Ureter (tissue), 1 donor: ENCODE results near the gene SMYD2. TPM values are rescaled to one million over a fixed set of nuclear protein-coding genes. Genes with fewer than 3 reads are reported as not detected.

ENCODE experiments used
- DNase-seq: peaks from one replicate; pipeline ENCODE4 v3.0.0-alpha.2; 2020; ENCODE audit warnings: low spot score
- total RNA-seq: library from RNA; stranded (reverse); gene quantifications from one replicate; pipeline ENCODE4 v1.2.4, GENCODE V29; 2023
- donor health status: DM: yes; HTN: yes; CAD: no.

SMYD2 gene, protein sequence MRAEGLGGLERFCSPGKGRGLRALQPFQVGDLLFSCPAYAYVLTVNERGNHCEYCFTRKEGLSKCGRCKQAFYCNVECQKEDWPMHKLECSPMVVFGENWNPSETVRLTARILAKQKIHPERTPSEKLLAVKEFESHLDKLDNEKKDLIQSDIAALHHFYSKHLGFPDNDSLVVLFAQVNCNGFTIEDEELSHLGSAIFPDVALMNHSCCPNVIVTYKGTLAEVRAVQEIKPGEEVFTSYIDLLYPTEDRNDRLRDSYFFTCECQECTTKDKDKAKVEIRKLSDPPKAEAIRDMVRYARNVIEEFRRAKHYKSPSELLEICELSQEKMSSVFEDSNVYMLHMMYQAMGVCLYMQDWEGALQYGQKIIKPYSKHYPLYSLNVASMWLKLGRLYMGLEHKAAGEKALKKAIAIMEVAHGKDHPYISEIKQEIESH
- 48.8 TPM for total RNA-seq

DNA sequence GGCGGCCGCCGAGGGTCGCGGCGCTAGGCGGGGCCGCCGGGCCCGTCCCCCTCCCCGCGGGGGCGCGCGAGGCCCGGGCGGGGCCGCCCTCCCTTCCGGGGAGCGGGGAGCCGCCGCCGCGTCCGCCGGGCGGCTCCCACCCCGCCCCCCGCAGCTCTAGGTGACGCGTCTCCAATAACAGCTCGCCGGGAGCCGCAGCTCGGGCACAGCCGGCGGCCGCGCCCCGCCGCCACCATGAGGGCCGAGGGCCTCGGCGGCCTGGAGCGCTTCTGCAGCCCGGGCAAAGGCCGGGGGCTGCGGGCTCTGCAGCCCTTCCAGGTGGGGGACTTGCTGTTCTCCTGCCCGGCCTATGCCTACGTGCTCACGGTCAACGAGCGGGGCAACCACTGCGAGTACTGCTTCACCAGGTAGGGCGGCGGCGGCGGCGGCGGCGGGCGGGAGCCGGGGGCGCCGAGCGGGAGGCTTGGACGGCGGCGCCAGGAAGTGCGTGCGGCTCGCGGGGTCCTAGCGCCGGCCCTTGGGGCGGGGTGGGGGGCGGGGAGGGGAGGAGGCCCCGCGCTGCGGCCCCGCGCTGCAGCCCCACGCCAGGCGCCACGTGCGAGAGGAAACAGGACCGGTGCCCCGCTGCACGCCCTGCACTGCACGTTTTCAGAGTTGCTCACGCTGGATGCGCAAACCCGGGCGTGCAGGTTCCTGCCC, at the start of gene SMYD2:
Gene SMYD2, plus strand, starts transcription at position 139 of the 699 bp plus-strand sequence. Its CDS starts 96 bp downstream, at position 235.
- peak; percentile 78 for DNase-seq

DNA sequence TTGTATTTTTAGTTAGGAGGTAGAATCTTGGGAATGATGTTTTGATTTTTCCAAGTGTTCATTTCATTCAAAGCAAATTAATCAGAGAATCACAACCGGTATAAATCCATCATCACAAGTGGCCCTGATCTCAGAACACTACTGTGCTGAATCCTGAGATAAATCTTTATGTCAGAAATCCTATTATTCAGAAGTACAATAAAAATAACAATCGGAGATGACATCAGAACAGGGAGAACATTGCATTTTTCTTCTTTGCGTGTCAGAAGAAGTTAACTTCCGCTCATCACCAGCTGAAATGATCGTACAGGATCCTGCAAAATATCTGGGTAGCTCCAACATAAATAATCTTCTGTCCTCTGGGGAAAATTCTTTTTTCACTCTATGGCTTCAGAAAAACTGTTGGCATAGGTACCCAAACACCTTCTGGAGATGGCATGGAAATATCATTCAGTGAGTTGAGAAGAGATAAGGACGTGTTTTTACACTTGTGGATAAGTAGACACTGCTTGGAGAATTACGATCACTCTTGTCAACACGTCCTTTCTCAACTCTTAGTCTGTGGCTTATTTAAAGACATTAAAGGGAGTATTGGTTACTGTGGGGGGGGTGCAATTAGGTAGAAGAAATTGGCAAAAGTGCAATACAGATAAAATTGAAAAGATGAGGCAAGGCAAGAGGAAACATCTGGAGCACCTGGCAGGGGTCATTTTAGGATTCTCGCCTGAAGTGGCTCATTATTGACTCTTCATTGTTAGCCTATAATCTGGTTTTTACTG, 46.9 kb upstream of the SMYD2 start:
- no peak for DNase-seq

DNA sequence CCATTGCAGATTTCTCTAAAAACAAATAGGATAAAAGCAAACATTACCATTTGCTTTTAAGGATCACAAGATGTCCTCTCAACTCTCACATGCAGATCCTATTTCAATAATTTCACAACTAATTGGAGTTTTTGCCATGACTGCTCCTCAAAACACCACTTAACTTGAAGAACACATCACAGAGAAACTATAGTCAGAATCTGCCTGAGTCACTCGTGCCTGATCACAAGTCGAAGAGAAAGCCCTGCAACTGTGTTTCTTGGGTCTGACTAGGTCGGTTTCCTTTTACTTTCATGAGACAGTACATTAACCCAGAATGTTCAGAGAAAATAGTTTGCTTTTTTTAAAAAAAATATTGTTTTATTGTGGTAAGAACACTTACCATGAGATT, 46.3 kb upstream of the SMYD2 start:
- DNase-seq: no peak

DNA sequence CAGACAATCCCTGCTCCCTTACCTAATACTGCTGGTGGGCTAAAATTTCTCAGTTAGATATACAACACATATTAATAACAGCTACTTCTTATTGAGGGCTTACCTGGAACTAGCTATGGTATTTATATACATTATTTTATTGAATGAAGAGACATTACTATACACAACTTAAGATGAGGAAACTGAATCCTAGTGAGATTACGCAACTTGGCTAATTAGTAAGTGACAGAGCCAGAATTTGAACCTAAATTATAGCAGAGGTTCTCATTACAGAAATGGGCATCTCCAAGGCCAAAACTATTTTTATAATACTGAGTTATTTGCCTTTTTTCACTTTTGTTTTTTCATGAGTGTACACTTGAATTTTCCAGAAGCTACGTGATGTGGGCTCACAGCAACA, 44.5 kb upstream of the SMYD2 start:
- no peak for DNase-seq

DNA sequence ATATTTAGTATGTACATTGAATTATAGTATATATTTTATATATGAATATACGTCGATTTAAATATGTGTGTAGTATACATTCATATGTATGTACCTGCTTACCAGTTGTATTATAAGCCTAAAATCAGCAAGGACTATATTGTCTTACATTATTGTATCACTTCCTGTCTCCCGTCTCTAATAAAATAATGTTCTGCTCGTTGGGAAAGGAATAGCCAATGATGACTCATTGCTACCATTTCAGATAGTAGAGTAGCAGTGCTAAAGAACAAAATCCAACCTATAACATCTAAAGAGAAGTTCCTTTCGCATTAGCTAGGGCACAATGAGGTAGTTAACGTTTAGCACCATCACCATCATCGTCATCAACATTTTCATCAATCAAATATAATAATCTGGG, 39.9 kb upstream of the SMYD2 start:
- no peak for DNase-seq

DNA sequence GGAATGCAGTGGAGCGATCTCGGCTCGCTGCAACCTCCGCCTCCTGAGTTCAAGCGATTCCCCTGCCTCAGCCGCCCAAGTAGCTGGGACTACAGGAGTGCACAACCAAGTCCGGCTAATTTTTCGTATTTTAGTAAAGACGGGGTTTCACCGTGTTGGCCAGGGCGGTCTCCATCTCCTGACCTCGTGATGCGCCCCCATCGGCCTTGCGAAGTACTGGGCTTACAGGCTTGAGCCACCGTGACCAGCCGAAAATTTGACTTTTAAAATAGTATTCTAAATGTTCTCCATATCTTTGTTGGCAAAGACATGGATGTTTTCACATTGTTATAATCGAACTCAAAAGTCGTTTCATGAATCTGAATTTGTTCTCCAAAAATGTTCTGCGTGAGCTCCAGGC, 36.7 kb upstream of the SMYD2 start:
- DNase-seq: no peak

DNA sequence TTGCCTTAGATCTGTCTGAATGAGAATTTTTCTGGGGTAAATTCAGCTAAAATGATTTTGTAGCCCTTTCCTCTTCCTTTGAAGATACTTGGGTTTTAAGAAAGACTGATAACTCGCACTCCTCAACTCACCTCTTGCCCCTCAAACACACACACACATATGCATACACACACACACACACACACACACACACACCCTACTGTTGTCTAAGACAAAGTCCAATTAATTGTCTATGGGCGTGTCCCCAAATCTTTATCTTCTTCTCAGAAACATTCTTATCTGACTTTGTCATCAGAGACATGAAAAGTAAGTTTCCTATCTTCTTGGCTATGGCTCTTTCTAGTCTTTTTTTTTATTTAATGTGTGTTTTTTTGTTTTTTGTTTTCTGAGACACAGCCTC, 36.1 kb upstream of the SMYD2 start:
- no peak for DNase-seq

DNA sequence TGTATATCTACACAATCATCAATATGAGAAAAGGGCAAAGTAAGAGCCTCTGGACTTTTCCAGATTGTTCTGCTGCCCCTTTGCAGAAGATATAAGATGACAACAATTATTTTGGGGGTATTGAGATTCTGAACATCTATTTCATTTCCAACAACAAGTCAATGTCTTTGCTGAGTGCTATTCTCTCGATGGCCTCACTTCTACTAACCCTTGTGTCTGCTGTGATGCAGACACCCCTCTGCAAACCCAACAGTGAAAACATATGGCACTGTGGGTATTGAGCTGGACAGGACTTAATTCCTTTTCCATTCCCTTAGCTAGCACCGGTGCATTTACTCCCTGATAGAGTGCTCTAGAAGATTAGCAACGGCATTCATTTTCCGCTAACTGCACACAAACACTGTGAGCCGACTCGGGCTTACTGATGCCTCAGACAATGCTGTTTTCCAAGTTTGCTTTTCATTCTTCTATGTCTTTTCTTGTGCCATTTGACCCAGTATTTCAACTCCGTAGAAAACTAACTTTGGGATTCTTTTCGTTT, 33.4 kb upstream of the SMYD2 start:
- DNase-seq: no peak

DNA sequence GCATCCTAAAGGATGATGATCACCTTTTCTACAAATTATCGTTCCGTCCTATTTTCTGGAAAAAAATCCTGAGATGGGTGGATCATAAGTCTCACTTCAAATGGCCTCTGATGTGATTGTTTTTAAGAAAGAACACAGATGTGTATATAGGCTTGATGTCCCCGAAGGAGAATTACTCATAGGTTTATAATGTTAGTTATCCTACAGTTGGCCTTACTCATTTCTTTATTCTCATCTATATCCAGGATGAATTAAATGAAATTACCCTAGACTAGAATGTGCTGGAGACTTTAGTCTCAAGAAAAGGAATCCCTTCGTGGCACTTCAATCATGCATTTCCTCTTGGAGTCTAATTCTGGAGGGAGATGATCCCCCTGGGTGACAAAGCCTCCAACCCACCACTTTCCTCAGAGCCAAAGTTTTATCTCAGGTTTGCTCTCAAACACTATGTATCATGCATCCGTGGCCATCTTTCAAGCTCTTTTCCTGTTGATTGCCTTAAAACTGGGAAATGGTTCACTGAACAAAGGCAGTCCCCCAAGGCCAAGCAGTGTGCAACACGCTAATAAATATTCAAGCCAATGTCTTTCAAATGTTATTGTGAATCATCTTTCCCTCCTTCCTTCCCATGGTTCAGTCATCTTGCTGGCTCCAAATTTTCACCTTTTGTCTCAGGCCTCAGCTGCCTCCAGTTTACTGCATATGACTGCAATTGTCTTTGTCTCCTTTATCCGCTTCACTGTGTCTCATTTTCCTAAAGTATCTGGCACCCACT, 32.5 kb upstream of the SMYD2 start:
- no peak for DNase-seq

DNA sequence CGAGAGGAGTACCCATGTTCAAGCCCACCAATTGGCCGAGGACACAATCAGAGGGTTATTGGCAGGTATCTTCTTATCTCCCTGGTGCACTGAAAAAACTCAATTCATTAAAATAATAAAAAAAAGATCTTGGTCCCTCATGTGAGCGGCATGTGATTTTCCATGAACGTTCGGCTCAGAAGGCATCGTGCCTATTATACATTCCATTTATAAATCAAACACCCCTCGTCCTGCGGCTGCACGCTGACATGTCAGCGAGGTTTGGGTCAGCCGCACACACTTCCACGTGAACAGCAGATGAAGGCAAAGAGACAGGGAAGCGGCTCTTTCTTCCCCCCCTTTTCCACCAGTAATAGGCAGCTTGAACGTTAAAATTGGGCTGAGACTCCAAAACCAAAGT, 31.3 kb upstream of the SMYD2 start:
- no peak for DNase-seq

DNA sequence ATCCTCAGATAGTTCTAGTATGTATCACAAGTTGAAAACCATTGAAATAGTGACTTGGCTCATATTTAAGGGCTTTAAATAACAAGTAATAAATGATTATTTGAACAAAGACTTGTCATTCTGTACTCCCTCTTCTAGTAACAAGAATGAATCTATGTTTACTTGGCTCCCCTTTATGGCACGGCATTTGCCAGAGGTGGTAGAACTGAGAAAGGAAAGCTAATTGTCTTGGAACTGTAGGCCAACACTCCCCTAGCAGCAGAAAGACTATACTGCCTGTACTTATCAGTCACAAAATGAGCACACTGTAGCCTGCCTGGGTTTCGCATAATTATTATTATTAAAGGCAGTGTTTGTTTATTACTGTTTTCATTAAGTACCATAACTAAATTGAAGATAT, 29.6 kb upstream of the SMYD2 start:
- no peak for DNase-seq

DNA sequence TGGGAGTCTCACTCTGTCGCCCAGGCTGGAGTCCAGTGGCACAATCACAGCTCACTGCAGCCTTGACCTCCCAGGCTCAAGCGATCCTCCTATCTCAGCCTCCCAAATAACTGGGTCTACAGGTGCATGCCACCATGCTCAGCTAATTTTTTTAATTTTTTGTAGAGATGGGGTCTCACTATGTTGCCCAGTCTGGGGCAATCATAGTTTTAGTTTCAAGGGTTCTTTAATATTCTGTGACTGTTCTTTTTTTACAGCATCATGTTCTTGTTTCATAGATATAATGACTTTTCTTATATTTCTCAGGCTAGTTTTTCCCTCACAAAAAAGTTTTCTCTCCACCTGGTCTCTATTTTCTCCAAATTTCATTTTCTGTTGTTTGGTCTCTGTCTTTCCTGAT, 25.4 kb upstream of the SMYD2 start:
- no peak for DNase-seq

DNA sequence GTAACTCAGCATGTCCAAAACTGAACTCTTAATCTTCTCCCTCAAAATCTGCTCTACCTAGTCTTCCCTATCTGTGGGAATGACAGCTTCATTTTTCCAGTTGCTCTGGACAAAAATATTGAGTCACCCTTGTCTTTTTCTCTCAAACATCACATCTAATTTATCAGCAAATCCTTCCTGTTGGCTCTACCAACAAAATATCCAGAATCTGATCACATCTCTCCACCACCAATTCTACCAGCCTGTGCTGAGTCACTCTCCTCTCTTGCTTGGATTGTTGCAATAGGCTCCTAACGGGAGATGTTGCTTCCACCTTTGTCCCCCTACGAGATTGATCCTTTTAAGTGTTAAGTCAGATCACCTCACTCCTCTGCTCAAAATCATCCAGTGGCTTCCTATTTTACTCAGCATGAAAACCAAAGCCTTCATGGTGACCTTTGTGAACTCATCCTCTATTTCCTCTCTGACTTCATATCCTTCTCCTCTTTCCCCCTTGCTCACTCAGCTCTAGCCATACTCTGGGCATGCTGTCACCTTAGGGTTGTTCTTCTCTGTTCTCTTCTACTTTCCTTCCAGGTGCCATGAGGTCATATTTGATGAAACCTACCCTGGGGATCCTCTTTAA, 21.5 kb upstream of the SMYD2 start:
- DNase-seq: no peak

DNA sequence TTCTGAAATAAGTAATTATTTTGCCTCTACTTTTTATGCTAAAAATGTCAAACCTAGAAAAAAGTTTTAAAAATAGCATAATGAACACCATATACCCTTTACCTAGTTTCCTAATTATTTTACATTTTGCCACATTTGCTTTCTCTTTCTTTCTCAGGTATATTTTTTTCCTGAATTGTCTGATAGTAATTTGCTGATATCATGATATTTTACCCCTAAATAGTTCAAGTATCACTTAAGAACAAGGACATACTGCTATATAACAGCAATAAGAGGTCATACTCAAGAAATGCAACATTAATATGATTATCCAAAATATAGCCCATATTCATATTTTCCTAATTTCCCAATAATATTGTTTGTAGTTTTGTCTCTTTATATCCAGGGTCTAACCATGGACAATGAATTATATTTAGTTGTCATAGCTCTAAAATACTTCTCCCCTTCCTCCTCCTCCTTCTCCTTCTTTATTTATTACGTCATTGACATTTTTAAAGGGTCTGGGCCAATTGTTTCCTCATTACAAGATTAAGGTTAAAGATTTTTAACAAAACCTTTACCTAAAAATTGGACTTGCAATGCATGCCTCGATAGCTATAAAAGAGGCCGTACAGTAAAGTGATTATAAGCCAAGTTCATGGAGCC, 20.3 kb upstream of the SMYD2 start:
- no peak for DNase-seq

DNA sequence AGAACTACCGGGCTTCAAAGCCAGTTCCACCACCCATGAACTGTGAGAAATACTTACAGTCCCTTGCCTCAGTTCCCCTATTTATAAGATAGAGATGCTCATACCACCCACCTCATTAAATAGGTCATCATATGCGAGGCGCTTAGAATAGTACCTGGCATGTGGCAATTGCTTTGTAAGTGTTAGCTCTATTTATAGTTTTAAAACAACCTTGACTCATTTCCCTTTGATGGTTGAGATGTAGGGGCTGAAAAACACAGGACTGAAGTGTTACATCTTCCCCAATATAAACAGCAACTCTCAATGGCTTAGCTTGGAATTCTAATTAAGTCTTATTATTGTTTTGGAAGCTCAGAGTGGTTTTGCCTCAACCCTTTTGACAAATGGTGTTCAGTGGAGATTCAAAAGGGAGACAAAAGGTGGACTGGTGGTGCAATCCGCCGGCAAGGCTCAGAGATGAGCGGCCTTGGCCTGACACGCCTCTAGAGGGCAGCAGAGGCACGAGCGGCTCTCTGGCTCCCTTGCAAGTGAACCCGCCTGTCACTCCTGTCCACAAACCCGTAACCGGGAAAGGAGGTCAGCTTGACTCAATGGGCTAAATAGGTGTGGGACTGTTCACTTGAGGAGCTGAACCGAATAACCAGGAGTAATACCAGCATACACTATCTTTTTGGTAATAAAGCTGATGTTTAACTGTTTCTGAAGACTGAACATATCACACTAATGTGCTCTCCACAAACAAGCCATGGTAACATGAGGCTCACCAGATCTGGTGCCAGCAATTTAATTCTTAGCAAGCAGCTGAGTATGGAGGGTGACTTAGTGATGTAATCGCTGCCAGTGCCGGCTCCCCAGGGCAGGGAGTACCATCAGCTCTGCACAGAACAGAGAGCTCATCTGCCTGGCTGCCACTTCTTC, 19.5 kb upstream of the SMYD2 start:
- DNase-seq: peak; percentile 84

DNA sequence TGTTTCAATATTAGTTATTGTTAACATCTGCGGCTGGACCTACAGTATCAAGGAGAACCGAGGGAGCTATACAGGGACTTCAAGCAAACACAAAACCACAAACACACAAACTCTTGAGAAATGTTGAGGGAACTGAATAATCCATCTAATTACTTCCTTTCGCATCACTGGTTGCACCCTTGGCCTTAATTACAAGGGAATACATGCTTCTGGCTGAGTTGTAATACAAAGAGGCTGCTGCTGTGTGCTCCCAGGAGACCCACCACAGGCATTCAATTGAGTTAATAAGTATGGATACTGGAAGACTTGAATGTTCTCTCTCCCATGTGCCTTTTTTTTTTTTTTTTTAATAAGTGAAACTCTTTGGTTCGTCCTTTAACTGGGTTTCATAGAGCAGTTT, 16.8 kb upstream of the SMYD2 start:
- no peak for DNase-seq

DNA sequence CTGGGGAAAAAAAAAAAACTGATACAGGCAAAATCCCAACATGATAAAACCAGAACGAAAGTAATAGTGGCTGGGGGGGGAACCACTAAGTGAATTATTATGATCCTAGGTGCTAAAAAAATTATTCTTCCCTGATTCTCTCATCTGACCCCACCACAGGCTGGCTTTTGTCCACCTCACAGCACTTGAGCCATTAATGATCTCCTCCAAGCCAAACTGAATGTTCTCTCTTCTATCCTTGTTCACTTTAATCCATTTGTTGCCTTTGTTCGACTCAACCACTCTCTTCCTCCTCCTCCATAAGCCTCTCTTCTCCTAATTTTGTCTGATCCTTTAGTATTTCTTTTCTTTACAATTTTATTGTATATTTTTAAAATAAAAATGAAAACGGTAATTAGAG, 16.0 kb upstream of the SMYD2 start:
- no peak for DNase-seq

DNA sequence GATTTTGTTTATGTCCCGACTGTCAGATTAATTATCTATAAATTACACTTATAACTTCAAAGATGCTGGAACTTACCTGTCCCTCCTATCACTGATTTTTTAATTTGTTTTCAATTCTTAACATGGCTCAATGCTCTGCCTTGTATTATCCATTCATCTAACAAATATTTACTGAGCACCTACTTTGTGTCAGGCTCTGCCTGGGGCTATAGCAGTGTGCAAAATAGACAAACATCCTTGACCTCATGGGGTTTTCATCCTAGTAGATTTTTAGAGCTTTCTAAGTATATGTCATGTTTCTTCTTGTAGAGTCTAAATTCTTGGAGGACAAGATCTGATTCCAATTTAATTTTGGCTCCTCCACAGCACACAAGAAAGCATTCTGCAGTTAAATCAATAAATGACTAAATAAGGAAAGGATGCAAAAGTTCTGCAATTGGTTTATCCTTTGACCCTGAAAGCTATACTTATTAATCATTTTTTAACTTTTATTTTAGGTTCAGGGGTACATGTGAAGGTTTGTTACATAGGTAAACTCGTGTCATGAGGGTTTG, 10.8 kb upstream of the SMYD2 start:
- no peak for DNase-seq
